ENCODE data around the gene FTSJ1. TPM values are rescaled to one million over a fixed set of nuclear protein-coding genes. Genes with fewer than 3 reads are reported as not detected.

The FTSJ1 gene
- total RNA-seq, 1 experiment from 2014 or later: 49.4 TPM

GRCh38 chrX:48451708-48452107, 24.3 kb upstream of the FTSJ1 start:
- Histone ChIP-seq H4K20me1 (ENCODE audit: control insufficient read depth, insufficient read depth, insufficient read length) (no peaks in the 10 kb centered on the region), H4K8ac (replicated peaks; ENCODE audit: insufficient read length, low read depth, low read length) (no peak overlapping the region), H3K27me3 (ENCODE audit: insufficient read depth, low read length) (no peaks in the 10 kb centered on the region), H2BK120ac (ENCODE audit: low read depth, low read length, poor library complexity, severe bottlenecking) (no peak overlapping the region), H3K56ac (ENCODE audit: insufficient read length, low read depth, low read length) (no peak overlapping the region), H2BK5ac (ENCODE audit: insufficient read length, low read length) (no peak overlapping the region), H3K9me3 (ENCODE audit: control insufficient read depth, low read depth, low read length) (peaks cover 13% of the 10 kb centered on the region), H3T11ph (ENCODE audit: low read length) (no peak overlapping the region), H3K4me1 (ENCODE audit: insufficient read depth, low read length) (no peaks in the 10 kb centered on the region), H3K4me2 (ENCODE audit: insufficient read depth, insufficient read length, low read length) (no peak overlapping the region), H3K9ac (ENCODE audit: extremely low read depth, insufficient read length, low read length) (no peak overlapping the region), H3K14ac (ENCODE audit: insufficient read depth, low read length) (no peak overlapping the region), H2AK5ac (ENCODE audit: insufficient read length, low read length) (no peak overlapping the region), H2BK12ac (ENCODE audit: insufficient read length, low read depth, low read length) (no peak overlapping the region), H3K79me2 (ENCODE audit: insufficient read depth, low read length) (no peaks in the 10 kb centered on the region), H3K18ac (ENCODE audit: insufficient read length, low read depth, low read length) (no peak overlapping the region), H2BK20ac (ENCODE audit: low read depth, low read length, poor library complexity, severe bottlenecking) (no peak overlapping the region), H3K23me2 (ENCODE audit: insufficient read length, low read depth, low read length, poor library complexity, severe bottlenecking) (no peaks in the 10 kb centered on the region), H4K5ac (ENCODE audit: insufficient read length, low read depth, low read length) (no peak overlapping the region), H4K91ac (ENCODE audit: insufficient read length, low read depth, low read length) (no peak overlapping the region), H3K79me1 (ENCODE audit: insufficient read depth, low read depth, low read length, poor library complexity, severe bottlenecking) (no peaks in the 10 kb centered on the region), H3K4ac (ENCODE audit: low read depth, low read length) (no peak overlapping the region), H3K27ac (ENCODE audit: insufficient read length, low read depth, low read length) (no peak overlapping the region), H2AFZ (ENCODE audit: low read length) (no peak overlapping the region), H3K23ac (ENCODE audit: insufficient read length, low read depth, low read length) (no peak overlapping the region), H2BK15ac (ENCODE audit: low read depth, low read length) (no peak overlapping the region)
- no peaks in the 10 kb centered on the region for H3K4me1 Mint-ChIP-seq
- peaks cover 3% of the 10 kb centered on the region; the same call in 1 of the 2 replicates for H3K27me3 Mint-ChIP-seq (ENCODE audit: low read depth)
- no peak overlapping the region for H3K4me3 Mint-ChIP-seq
- H3K27ac Mint-ChIP-seq: peak overlapping the region in 1 of 3 experiments; percentile 62; a peak in 1 of 7 replicates
- peaks cover 55 to 62% of the 10 kb centered on the region in 2 experiments for H3K9me3 Mint-ChIP-seq
- no peak for DNase-seq
- WGBS (ENCODE audit: extremely low coverage, insufficient read length, low lambda C conversion rate): no CpG with 5 or more reads among the region's 4 CpGs
- peaks cover 0 to 6% (median 4%) of the 10 kb centered on the region in 3 experiments; a peak in 2 of 7 replicates for H3K36me3 Mint-ChIP-seq (ENCODE audit: insufficient read depth in 1 of 3, low read depth in 3 of 3)
- TF ChIP-seq, protein P1, sequence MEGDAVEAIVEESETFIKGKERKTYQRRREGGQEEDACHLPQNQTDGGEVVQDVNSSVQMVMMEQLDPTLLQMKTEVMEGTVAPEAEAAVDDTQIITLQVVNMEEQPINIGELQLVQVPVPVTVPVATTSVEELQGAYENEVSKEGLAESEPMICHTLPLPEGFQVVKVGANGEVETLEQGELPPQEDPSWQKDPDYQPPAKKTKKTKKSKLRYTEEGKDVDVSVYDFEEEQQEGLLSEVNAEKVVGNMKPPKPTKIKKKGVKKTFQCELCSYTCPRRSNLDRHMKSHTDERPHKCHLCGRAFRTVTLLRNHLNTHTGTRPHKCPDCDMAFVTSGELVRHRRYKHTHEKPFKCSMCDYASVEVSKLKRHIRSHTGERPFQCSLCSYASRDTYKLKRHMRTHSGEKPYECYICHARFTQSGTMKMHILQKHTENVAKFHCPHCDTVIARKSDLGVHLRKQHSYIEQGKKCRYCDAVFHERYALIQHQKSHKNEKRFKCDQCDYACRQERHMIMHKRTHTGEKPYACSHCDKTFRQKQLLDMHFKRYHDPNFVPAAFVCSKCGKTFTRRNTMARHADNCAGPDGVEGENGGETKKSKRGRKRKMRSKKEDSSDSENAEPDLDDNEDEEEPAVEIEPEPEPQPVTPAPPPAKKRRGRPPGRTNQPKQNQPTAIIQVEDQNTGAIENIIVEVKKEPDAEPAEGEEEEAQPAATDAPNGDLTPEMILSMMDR (conservative IDR thresholded peaks at IDR 0.05): no peak

Measured in H9 (cell line).